SHP77 (cell line): ENCODE measurements around the gene DHCR7.

Source experiments
- DNase-seq, 2 experiments: peaks; one replicate each; lab custom pipeline; 2025; lab: John Stamatoyannopoulos, UW

Gene DHCR7

GRCh38 chr11:71456831-71457230, 8.6 kb upstream of the DHCR7 start:
- no peak for DNase-seq

- DNase-seq, result no peak
Observed at GRCh38 chr11:71456294-71456693, 8.1 kb upstream of the DHCR7 start.

GRCh38 chr11:71454470-71455113, 6.4 kb upstream of the DHCR7 start:
- DNase-seq, result no peak

- DNase-seq, result no peak
Observed at GRCh38 chr11:71453918-71454304, 5.7 kb upstream of the DHCR7 start.

GRCh38 chr11:71453037-71453917, 5.1 kb upstream of the DHCR7 start, which contains the start of gene NADSYN1:
Gene NADSYN1, plus strand, starts transcription at chr11:71453203. Its CDS starts 94 bp downstream, at chr11:71453297.
- peak; percentile 95 to 97 for DNase-seq

GRCh38 chr11:71452199-71453036, 4.2 kb upstream of the DHCR7 start:
- DNase-seq, result peak; percentile 45 to 48

- DNase-seq, result peak; percentile 45 to 61
Observed at GRCh38 chr11:71451596-71452198, 3.5 kb upstream of the DHCR7 start.

- DNase-seq, result no peak
Observed at GRCh38 chr11:71450939-71451338, 2.7 kb upstream of the DHCR7 start.

- DNase-seq, result no peak
Observed at GRCh38 chr11:71450507-71450906, 2.3 kb upstream of the DHCR7 start.

GRCh38 chr11:71449596-71449995, 1.4 kb upstream of the DHCR7 start:
- no peak for DNase-seq

GRCh38 chr11:71447791-71448256, 369 bp downstream of the DHCR7 start:
- DNase-seq, result peak; percentile 25 to 38

- no peak for DNase-seq
Observed at GRCh38 chr11:71446942-71447688, 1.1 kb downstream of the DHCR7 start.

- DNase-seq, result no peak
Observed at GRCh38 chr11:71446150-71446549, 2.0 kb downstream of the DHCR7 start.

GRCh38 chr11:71444811-71445210, 3.4 kb downstream of the DHCR7 start:
- DNase-seq, result no peak

- DNase-seq, result no peak
Observed at GRCh38 chr11:71443736-71444445, 4.3 kb downstream of the DHCR7 start.

- DNase-seq, result no peak
Observed at GRCh38 chr11:71442880-71443279, 5.3 kb downstream of the DHCR7 start.

- no peak for DNase-seq
Observed at GRCh38 chr11:71442123-71442522, 6.1 kb downstream of the DHCR7 start.

- no peak for DNase-seq
Observed at GRCh38 chr11:71441251-71441650, 6.9 kb downstream of the DHCR7 start.

GRCh38 chr11:71440021-71440755, 8.0 kb downstream of the DHCR7 start:
- DNase-seq, result no peak

- no peak for DNase-seq
Observed at GRCh38 chr11:71438650-71439049, 9.5 kb downstream of the DHCR7 start.
